IPS-NIHi7 (cell line): ENCODE measurements around the gene TLR6.

Source experiments
- DNase-seq: peaks from one replicate; pipeline ENCODE4 v3.0.0; 2012; ENCODE audit warnings: mixed read lengths; ENCODE audit errors: extremely low spot score

TLR6 gene, protein sequence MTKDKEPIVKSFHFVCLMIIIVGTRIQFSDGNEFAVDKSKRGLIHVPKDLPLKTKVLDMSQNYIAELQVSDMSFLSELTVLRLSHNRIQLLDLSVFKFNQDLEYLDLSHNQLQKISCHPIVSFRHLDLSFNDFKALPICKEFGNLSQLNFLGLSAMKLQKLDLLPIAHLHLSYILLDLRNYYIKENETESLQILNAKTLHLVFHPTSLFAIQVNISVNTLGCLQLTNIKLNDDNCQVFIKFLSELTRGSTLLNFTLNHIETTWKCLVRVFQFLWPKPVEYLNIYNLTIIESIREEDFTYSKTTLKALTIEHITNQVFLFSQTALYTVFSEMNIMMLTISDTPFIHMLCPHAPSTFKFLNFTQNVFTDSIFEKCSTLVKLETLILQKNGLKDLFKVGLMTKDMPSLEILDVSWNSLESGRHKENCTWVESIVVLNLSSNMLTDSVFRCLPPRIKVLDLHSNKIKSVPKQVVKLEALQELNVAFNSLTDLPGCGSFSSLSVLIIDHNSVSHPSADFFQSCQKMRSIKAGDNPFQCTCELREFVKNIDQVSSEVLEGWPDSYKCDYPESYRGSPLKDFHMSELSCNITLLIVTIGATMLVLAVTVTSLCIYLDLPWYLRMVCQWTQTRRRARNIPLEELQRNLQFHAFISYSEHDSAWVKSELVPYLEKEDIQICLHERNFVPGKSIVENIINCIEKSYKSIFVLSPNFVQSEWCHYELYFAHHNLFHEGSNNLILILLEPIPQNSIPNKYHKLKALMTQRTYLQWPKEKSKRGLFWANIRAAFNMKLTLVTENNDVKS

GRCh38 chr4:38856524-38857337, at the start of gene TLR6:
Gene TLR6, minus strand, starts transcription at chr4:38856817. Its CDS starts 27,344 bp downstream, at chr4:38829473.
- DNase-seq = peak; percentile 46

DNA sequence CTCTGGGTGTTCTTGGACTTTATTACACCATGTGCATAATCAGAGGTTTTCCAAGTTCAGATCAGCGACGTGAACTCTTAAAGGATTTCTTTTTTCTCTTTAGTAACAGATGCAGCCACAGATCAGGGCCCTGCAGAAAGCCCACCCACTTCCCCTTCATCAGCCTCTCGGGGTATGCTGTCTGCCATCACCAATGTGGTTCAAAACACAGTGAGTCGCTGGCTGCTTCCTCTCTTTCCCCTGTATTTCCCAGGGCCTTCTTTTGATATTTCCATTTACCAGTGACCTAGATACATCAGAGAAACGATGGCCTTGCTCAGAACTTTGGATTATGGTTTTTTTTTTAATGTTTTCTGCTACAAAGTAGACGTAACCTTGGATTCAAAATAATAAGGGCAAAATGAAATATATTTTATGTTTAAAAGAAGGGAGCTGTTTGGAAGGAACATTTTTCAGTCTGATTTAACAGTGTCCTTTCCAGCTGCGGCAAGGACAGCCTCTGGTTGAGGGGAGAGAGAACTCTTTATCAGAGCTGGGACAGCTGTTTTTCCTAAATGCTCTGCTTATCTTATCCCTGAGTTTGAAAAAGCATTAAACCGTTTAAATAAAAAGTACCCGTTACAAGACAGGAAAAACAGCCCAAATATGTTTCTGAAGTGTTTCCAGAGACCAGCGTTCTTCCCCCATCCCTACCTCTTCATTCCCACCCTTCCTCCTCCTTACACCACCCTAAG, 49.2 kb upstream of the TLR6 start:
- no peak for DNase-seq

- no peak for DNase-seq
Observed at GRCh38 chr4:38904682-38905081, 48.1 kb upstream of the TLR6 start.

- no peak for DNase-seq
Observed at GRCh38 chr4:38904090-38904666, 47.6 kb upstream of the TLR6 start.

GRCh38 chr4:38902695-38903094, 46.1 kb upstream of the TLR6 start:
- DNase-seq = no peak

DNA sequence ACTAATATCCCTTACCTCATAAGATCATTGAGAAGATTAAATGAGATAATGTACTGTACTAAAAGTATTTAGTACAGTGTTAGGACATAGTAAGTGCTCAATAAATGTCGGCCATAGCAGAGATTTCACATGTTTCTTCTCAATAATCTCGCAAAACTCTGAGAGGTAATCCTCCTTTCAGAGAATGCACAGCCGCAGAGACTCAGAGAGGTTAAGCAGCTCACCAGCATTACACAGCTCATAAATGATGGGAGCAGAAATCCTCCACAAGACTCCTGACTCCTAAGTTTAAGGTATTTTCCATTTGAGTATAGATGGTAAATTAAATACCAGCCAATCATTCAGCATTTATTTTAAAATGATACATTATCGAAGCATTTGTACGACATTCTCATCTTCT, 45.6 kb upstream of the TLR6 start:
- DNase-seq = no peak

DNA sequence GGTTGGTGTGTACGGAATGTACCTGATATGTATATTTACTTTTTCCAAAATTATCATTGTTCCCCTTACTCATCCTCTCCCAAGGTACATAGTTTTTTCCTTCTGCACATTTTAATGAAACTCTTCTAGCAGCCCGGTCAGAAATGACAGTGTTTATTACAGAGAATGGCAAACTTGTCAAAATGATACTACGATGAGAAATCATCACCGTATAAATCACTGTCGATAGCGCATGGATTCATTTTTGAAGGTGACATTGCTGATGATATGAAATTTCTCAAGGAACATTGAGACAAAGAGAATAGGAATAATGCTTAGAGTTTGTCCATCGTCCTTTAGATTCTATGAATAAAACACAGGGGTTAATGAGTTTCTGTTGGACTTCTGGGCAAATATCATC, 41.6 kb upstream of the TLR6 start:
- DNase-seq = no peak

GRCh38 chr4:38896940-38897339, 40.3 kb upstream of the TLR6 start:
- DNase-seq = no peak

GRCh38 chr4:38894322-38894982, 37.8 kb upstream of the TLR6 start:
- no peak for DNase-seq

GRCh38 chr4:38891051-38891983, 34.7 kb upstream of the TLR6 start:
- DNase-seq = no peak

- no peak for DNase-seq
Observed at GRCh38 chr4:38889143-38889542, 32.5 kb upstream of the TLR6 start.

DNA sequence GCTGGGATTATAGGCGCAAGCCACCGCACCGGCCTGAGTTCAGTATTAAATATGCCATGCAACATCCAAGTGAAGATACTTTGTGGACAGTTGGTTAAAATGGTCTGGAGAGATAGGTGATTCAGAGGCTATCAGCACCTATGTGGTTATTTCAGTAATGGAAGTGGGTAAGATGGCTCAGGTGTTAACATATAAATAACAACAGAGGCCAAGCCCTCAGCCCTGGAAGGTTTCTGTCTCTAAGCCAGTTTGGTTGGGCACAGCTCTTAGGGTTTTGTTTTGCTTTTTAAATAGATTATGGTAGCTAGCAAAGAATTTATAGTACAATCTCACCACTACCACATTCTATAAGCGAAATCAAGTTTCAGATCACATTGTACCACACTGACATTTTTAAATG, 27.6 kb upstream of the TLR6 start:
- DNase-seq = no peak

DNA sequence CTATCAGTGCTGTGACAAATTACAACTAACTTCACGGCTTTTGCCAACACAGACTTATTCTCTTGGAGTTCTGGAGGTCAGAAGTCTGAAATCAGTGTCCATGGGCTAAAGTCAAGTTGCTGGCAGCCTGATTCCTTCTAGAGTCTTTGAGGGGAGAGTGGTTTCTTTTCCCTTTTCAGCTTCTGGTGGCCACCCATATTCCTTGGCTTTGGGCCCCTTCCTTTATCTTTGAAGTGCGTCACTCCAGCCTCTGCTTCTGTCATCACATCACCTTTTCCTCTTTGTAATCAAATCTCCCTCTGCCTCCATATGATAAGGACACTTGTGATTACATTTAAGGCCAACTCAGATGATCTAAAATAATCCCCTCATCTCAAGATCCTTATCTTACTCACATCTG, 20.0 kb upstream of the TLR6 start:
- DNase-seq = no peak

DNA sequence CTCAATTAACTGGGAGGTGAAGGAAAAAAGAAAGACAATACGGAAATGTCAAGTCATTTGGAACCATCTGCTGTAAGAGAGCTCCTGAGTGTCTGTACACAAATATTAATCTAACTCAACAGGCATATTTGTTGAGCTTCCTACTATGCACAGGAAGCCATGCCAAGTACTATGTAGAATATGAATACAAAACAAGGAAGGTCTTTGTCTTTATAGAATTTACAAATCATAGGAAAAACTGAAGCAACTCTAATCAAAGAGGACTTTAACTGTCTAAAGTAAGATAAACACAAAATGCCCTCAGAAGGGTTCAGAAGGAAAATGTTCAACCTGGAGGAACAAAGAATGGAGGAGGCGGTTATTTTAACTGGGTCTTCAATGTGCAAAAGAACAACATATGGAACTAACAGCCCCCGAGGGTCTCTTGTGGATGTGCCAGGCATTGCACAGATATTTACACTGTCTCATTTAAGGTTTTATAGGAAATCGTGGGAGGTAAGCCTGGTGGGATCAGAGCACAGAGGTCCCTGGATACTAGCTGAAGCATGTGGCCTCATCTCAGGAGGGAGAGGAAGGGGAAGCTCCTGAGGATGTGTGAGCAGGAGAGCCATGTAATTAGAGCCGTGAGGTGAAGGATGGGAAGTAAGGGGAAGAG, 16.8 kb upstream of the TLR6 start:
- no peak for DNase-seq

GRCh38 chr4:38872620-38873019, 16.0 kb upstream of the TLR6 start:
- DNase-seq = no peak

- no peak for DNase-seq
Observed at GRCh38 chr4:38871593-38871992, 15.0 kb upstream of the TLR6 start.

DNA sequence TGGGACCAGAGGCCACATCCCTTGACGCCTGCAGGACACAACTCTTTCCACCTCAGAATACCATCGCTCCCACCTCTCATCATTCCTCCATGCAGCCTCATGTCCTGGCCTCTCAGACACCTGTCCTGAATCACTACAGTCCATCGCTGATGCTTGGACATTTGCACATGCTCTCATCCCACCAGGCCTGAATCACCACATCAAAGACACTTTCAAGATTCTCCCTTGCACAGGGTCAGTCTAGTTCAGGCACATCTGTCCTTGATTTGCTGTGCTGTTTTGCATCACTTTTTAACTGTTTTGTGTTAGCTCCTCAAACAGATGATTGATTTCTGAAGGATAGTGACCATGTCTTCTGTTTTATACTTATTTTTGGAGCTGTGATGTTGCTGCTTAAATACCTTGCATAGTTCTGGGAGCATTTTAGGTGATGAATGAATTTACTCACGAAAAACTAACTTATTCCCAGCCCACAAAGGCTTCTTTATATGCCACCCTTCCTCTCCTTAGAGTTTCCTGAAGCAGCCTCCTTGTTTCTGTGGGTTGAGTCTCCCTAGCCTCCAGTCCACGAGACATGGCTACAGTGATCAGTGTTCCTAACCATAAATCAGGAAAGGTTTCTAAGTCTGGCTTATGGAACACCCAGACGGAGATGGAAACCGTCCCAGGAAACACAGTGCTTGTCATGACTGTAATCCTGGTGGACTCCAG, 13.6 kb upstream of the TLR6 start:
- DNase-seq = no peak

DNA sequence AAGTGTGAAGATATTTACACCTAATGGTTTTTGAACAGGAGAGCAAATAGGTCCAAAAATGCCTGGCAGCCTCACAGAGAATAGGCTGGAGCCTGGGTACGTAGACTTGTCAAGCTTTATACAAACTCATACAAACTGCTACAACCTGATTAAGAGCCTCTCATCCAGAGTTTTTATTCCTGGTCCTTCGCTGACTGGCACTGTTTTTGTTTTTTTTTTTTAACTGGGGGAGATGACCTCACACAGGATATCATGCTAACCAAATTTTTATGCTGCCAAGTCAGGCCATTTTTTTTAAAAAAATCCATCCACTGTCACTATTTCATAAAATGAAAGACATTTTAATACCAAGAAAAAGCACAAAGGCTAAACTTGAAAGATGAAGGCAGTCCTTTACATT, 12.9 kb upstream of the TLR6 start:
- no peak for DNase-seq
